Aorta (tissue), 5 donors: ENCODE data around the gene C16orf54. TPM values are rescaled to one million over a fixed set of nuclear protein-coding genes. Genes with fewer than 3 reads are reported as not detected.
"Not testable (repeated sequence)": the region's sequence is repeated elsewhere in the genome, so short reads cannot be mapped to it uniquely, and the experiment has no call there.

Experiments
- ATAC-seq: fragments of 200-7000 bp; cut with Tn5 transposase; one replicate; pipeline ENCODE4 v1.9.1; 2022; ENCODE audit warnings: moderate library complexity; ENCODE audit not compliant: low FRiP score
- DNase-seq, 2 donors: peaks; one replicate each; pipeline ENCODE4 v3.0.0-alpha.2; 2020
- H3K27ac ChIP-seq, 2 donors: one replicate each; pipeline ENCODE4 v1.5.1; 2013; ENCODE audit warnings: low read length in 2 of 2, mild to moderate bottlenecking in 2 of 2, moderate library complexity in 2 of 2, control low read depth in 1 of 2, inconsistent platforms in 1 of 2, low read depth in 1 of 2
- H3K27me3 ChIP-seq, 2 donors: one replicate each; pipeline ENCODE4 v1.6.1; 2013; ENCODE audit warnings: control low read depth in 1 of 2, low read length in 1 of 2, mild to moderate bottlenecking in 1 of 2, moderate library complexity in 1 of 2; ENCODE audit not compliant: insufficient read depth in 2 of 2, control insufficient read depth in 1 of 2
- H3K36me3 ChIP-seq, 2 donors: one replicate each; pipeline ENCODE4 v1.6.1; 2013; ENCODE audit warnings: control low read depth in 1 of 2, low read length in 1 of 2, mild to moderate bottlenecking in 1 of 2; ENCODE audit not compliant: insufficient read depth in 2 of 2, control insufficient read depth in 1 of 2
- H3K4me1 ChIP-seq, 2 donors: one replicate each; pipeline ENCODE4 v1.6.1; 2013; ENCODE audit warnings: low read length in 2 of 2, control low read depth in 1 of 2, mild to moderate bottlenecking in 1 of 2, moderate library complexity in 1 of 2; ENCODE audit not compliant: insufficient read depth in 2 of 2, control insufficient read depth in 1 of 2
- H3K4me3 ChIP-seq, 2 donors: one replicate each; pipeline ENCODE4 v1.5.1; 2013; ENCODE audit warnings: low read length in 2 of 2, control low read depth in 1 of 2, mild to moderate bottlenecking in 1 of 2
- H3K9me3 ChIP-seq: one replicate; pipeline ENCODE4 v1.6.1; 2013; ENCODE audit warnings: mild to moderate bottlenecking, low read length; ENCODE audit not compliant: control insufficient read depth
- WGBS, 2 donors: extraction: QIAGEN DNeasy Blood & Tissue Kit; methylation state at CpG; one replicate each; pipeline ENCODE4 v1.1.7; 2013; 5-methylcytosine and 5-hydroxymethylcytosine counted together
- intact Hi-C, 2 donors: fragments of 100-400 bp; cut with DNase I; formaldehyde crosslinking; loops; one replicate each; pipeline versions ENCODE4 v1.14.2 to v1.15.0; 2022
- polyA plus RNA-seq, 2 donors: library from polyadenylated mRNA; stranded (reverse); fragments of 200-250 nt; gene quantifications; one replicate each; pipeline ENCODE4 v1.2.3, GENCODE V29; 2013
- total RNA-seq, 2 donors: library from RNA; stranded (reverse); fragmentation: NEBNext Ultra II Directional; extraction: Animal tissue kit (Norgen Biotek cat#: 25700); gene quantifications; one replicate each; pipeline ENCODE4 v1.2.1, GENCODE V29; 2021
- donor health status: healthy with polysubstance abuse.
- donor health status: Bipolar disorder and iron deficiency.
- donor health status: DM: no; HTN: no; CAD: no.
- donor health status: DM: no; HTN: no; CAD: no.
- donor health status: DM: yes; HTN: yes; CAD: no.

The C16orf54 gene
- total and polyA plus RNA-seq, 4 donors, result 0.28 to 3.1 (median 1.9) TPM

- peak in 1 of 2 donors; percentile 14 for DNase-seq
- not testable (repeated sequence) for H3K4me3 ChIP-seq, H3K27ac ChIP-seq, ATAC-seq, H3K27me3 ChIP-seq, H3K36me3 ChIP-seq, H3K9me3 ChIP-seq, H3K4me1 ChIP-seq
- intact Hi-C loops, result loop anchor here (10.0 kb wide), 2 partner anchors 115 to 135 kb away; partner anchors contain the start of gene MVP (in 1 of the 2)
- 45% methylated on average over 6 of the region's 6 CpGs for WGBS, 2 donors
Measured at GRCh38 chr16:29709657-29710056, 36.1 kb downstream of the C16orf54 start.

DNA sequence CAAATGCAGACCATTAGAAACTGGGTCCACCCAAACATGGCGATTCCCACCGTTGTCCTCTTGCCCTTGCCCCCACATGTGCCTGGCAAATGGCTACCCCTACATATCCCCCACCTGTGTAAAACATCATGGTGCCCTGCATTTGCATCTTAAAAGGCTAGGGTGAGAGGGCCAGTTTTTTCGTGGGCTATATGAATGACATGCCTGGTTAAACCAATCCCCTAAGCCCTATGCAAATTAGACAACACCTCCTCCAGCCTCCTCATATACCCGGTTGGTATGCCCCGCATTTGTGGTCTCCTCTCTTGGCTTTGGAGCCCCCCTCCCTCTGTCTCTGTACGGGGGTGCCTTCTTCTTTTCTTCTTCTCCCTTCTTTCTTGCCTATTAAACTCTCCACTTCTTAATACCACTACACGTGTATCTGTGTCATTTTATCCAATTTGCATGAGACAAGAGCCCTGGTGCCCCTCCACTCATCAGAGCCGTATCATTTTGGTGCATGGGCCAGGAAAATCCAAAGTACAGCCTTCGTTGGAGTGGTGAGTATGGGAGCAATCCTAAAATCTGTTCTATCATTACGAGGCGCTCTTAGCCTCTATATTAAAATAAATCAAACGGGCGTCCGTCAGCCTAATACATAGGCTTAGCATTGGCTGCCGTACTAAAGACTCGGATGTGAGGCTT, 36.7 kb downstream of the C16orf54 start:
- no peak for ATAC-seq
- H3K27me3 ChIP-seq, result no peaks in the 10 kb centered on the region
- no peaks in the 10 kb centered on the region for H3K4me1 ChIP-seq
- no peaks in the 10 kb centered on the region for H3K36me3 ChIP-seq
- WGBS, 2 donors, result 73 to 87% methylated on average over 16 of the region's 16 CpGs
- no peaks in the 10 kb centered on the region for H3K9me3 ChIP-seq
- intact Hi-C loops, result loop anchor here (10.0 kb wide), 2 partner anchors 116 to 136 kb away; partner anchors contain the start of gene MVP (in 1 of the 2)
- no peak overlapping the region for H3K4me3 ChIP-seq
- no peak overlapping the region for H3K27ac ChIP-seq
- DNase-seq, result peak in 1 of 2 donors; percentile 17

DNA sequence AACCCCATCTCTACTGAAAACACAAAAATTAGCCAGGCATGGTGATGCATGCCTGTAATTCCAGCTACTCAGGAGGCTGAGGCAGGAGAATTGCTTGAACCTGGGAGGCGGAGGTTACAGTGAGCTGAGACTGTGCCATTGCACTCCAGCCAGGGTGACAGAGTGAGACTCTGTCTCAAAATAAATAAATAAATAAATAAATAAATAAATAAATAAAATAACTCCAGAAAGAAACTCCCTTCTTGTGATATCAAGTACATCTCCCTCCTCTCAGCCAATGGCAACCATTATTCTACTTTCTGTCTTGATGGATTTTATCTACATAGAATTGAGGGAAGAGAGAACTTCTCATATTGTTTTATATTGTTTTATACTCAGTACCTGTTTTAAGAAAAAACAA, 38.6 kb downstream of the C16orf54 start:
- not testable (repeated sequence) for H3K36me3 ChIP-seq, H3K27ac ChIP-seq, ATAC-seq, H3K27me3 ChIP-seq, H3K4me1 ChIP-seq, H3K4me3 ChIP-seq, H3K9me3 ChIP-seq
- peak in 1 of 2 donors; percentile 24 for DNase-seq
- WGBS, 2 donors, result 97 to 100% methylated on average over 1 of the region's 1 CpG
- intact Hi-C loops, result loop anchor here (10.0 kb wide), 2 partner anchors 118 to 138 kb away; partner anchors contain the start of gene MVP (in 1 of the 2)

- intact Hi-C loops, result loop anchor here (10.0 kb wide), 2 partner anchors 120 to 140 kb away; partner anchors contain the start of gene MVP (in 1 of the 2)
- no peak for DNase-seq
- WGBS, 2 donors, result 64 to 73% methylated on average over 2 of the region's 2 CpGs
Measured at GRCh38 chr16:29705030-29705429, 40.8 kb downstream of the C16orf54 start.

DNA sequence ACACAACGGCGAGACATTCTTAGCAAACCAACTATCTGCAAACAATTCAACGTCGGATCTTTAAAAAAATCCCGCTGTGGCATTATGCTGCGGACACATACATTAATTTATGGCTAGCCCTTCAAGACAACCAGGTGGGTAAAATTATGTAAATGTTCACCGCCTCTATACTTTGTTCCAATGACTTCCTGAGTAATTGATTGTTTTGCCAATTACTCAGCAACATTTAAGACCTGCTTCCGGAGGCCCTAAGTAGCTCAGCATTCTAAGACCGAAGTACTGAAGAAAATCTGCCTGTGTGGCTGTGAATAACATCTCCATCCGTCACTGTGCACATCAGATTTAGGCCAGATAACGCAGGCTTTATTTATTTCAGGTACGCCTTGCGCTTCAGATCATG, 43.5 kb downstream of the C16orf54 start:
- ATAC-seq, result no peak
- Histone ChIP-seq H3K9me3 (no peaks in the 10 kb centered on the region), H3K27ac (no peak overlapping the region), H3K4me3 (no peak overlapping the region), H3K36me3 (no peaks in the 10 kb centered on the region), H3K27me3 (no peaks in the 10 kb centered on the region), H3K4me1 (no peaks in the 10 kb centered on the region)
- intact Hi-C loops, result loop anchor here (10.0 kb wide), 2 partner anchors 123 to 143 kb away; partner anchors contain the start of gene MVP (in 1 of the 2)
- 85% methylated on average over 13 of the region's 13 CpGs for whole genome bisulfite sequencing, 2 donors
- DNase-seq, result no peak

More at GRCh38 chr16:29705030-29705429, 40.8 kb downstream of the C16orf54 start:
- Histone ChIP-seq H3K27ac (no peak overlapping the region), H3K9me3 (no peaks in the 10 kb centered on the region), H3K36me3 (no peaks in the 10 kb centered on the region), H3K27me3 (no peaks in the 10 kb centered on the region), H3K4me3 (no peak overlapping the region), H3K4me1 (no peaks in the 10 kb centered on the region)
- ATAC-seq, result no peak

DNA sequence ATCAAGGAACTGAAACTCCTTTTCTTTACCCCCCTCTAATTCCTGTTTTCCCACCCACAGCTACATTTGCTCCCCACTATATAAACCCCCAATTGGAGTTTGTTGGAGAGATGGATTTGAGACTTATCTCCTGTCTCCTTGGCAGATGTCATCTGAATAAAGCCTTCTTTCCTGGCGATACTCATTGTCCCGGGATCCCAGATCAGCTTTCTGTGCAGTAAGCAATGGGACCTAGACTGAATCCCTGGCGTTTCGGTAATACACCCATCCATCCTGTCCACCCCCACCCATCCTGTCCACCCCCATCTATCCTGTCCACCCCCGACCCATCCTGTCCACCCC, 44.6 kb downstream of the C16orf54 start:
- WGBS, 2 donors, result 89 to 94% methylated on average over 5 of the region's 5 CpGs
- Histone ChIP-seq H3K9me3 (no peaks in the 10 kb centered on the region), H3K4me3 (no peak overlapping the region), H3K36me3 (no peaks in the 10 kb centered on the region), H3K27me3 (no peaks in the 10 kb centered on the region), H3K27ac (no peak overlapping the region), H3K4me1 (no peaks in the 10 kb centered on the region)
- DNase-seq (no peak), ATAC-seq (no peak)
- intact Hi-C loops, result loop anchor here (2.0 to 10.0 kb wide), 3 partner anchors 124 to 320 kb away; partner anchors contain the start of gene MVP (in 1 of the 2)

DNA sequence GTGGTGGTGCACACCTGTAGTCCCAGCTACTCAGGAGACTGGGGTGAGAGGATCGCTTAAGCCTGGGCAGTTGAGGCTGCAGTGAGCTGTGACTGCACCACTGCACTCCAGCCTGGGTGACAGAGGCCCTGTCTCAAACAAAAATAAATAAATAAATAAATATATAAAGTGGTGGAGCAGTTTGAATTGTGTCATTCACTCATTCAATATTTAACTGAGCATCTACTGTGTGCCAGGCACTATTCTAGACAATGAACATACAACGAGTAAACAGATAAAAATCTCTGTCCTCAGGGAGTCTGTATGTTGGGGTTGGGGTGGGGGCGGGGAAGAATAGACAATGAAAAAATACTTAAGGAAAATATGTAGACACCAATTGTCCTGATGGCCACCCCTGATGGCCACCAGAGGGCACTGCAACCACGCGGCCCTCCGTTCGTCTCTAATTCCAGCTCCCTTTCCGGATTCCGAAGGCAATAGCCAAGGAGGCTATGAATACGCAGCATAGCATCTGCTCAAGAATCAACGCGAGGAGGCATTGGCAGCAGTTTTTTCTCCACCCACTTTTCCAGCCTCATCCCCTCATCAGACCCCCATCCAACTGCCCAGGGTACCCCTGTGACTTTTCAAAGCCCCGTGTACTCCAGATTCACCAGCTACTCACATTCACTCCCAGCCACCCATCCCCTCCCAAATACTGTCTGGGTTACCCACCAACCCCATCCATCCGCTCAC, 45.4 kb downstream of the C16orf54 start:
- intact Hi-C loops, result loop anchor here (2.0 to 10.0 kb wide), 3 partner anchors 124 to 320 kb away; partner anchors contain the start of gene MVP (in 1 of the 2)
- Histone ChIP-seq H3K27ac (no peak overlapping the region), H3K27me3 (no peaks in the 10 kb centered on the region), H3K9me3 (no peaks in the 10 kb centered on the region), H3K4me3 (no peak overlapping the region), H3K36me3 (no peaks in the 10 kb centered on the region), H3K4me1 (no peaks in the 10 kb centered on the region)
- peak; percentile 83 to 89 for DNase-seq
- ATAC-seq, result peak; percentile 92
- 12 to 14% methylated on average over 14 of the region's 14 CpGs for WGBS, 2 donors

DNA sequence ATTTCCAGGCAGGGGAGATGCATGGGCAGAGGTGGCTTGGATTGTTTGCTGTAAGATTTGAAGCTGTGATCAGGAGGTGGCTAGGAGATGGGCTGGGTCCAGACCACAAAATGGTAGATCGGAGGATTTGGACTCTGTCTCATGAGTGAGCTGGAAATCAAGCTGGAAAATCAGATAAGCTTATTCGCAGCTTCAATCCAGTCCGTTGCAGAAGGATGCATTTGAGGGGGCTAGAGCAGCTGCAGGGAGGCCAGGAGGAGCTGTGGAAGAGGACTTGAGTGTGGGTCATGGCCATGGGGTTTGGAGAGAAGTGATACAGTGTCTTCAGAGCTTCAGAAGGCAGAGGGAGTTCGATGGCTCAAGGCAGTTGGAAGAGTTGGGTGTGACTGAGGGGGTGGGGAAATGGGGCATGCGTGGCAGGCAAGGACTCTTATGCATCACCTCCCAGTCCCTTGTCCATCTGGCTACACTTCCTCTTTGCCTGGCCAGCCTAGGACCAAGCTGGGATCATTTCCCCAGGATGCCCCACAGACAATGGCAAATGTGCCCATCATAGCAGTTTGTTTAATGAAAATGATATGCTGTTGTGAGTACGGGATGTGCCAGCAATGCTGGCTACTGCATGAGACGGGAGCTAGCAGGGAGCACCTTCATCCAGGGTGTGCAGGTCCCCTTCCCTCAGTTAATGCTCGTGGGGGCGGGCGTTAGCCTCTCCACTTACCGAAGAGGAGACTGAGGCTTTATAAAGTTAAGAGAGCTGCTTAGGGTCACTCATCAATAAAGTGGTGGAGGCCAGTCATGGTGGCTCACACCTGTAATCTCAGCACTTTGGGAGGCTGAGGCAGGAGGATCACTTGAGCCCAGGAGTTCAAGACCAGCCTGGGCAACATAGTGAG, 46.2 kb downstream of the C16orf54 start:
- DNase-seq (peak in 1 of 2 donors; percentile 39), ATAC-seq (no peak)
- intact Hi-C loops, result loop anchor here (2.0 to 10.0 kb wide), 4 partner anchors 125 to 325 kb away; partner anchors contain the start of genes C16orf92 (in 1 of the 2) and MVP (in 1 of the 2)
- Histone ChIP-seq H3K4me3 (no peak overlapping the region), H3K27me3 (no peaks in the 10 kb centered on the region), H3K9me3 (no peaks in the 10 kb centered on the region), H3K36me3 (no peaks in the 10 kb centered on the region), H3K4me1 (no peaks in the 10 kb centered on the region), H3K27ac (no peak overlapping the region)
- 68 to 79% methylated on average over 11 of the region's 11 CpGs for WGBS, 2 donors
